A673 (cell line): ENCODE results near the gene CARD9. TPM values are rescaled to one million over a fixed set of nuclear protein-coding genes. Genes with fewer than 3 reads are reported as not detected.

Source experiments
- BruUV-seq: library from RNA; stranded (reverse); fragments of 400-500 nt; replicated peaks from 2 replicates; lab custom pipeline; 2021; lab: Mats Ljungman, UMichigan
- CTCF ChIA-PET: fragments of 300-600 bp; sonication (Branson Sonifier 250); formaldehyde crosslinking; loops from one replicate; lab custom pipeline; 2022; ENCODE audit warnings: antibody characterized with exemption; lab: Charles Lee
- POLR2A ChIA-PET: fragments of 300-600 bp; sonication (Branson Sonifier 250); formaldehyde crosslinking; loops from one replicate; lab custom pipeline; 2022; ENCODE audit warnings: antibody characterized with exemption; ENCODE audit not compliant: low non-redundant PET; lab: Charles Lee
- DNase-seq: peaks from one replicate; pipeline ENCODE4 v3.0.0-alpha.2; 2015; ENCODE audit warnings: low spot score
- H3K27ac ChIP-seq: fragments of 200-600 bp; sonication (generic); 2 replicates; pipeline ENCODE4 v1.5.1; 2016; ENCODE audit warnings: mixed run types, low read depth, mild to moderate bottlenecking, mixed read lengths, antibody characterized with exemption, low read length; ENCODE audit not compliant: poor library complexity, severe bottlenecking
- H3K27me3 ChIP-seq: fragments of 200-600 bp; sonication (generic); replicated peaks from 2 replicates; pipeline ENCODE4 v1.6.1; 2017; ENCODE audit warnings: mixed run types, low read depth, mild to moderate bottlenecking, mixed read lengths, antibody characterized with exemption, low read length; ENCODE audit not compliant: insufficient read depth, poor library complexity
- H3K36me3 ChIP-seq: fragments of 200-600 bp; sonication (generic); 2 replicates; pipeline ENCODE4 v1.6.1; 2016; ENCODE audit warnings: mixed run types, mild to moderate bottlenecking, mixed read lengths, antibody characterized with exemption, low read length; ENCODE audit not compliant: insufficient read depth, poor library complexity, severe bottlenecking
- H3K4me1 ChIP-seq: fragments of 200-600 bp; sonication (generic); 2 replicates; pipeline ENCODE4 v1.6.1; 2017; ENCODE audit warnings: mixed run types, mild to moderate bottlenecking, mixed read lengths, antibody characterized with exemption, low read length; ENCODE audit not compliant: insufficient read depth, poor library complexity, severe bottlenecking
- H3K4me3 ChIP-seq: fragments of 200-600 bp; sonication (generic); 2 replicates; pipeline ENCODE4 v1.5.1; 2016; ENCODE audit warnings: low read depth, mixed run types, mild to moderate bottlenecking, mixed read lengths, low read length; ENCODE audit not compliant: poor library complexity, severe bottlenecking
- H3K9me3 ChIP-seq: fragments of 200-600 bp; sonication (generic); 2 replicates; pipeline ENCODE4 v1.6.1; 2016; ENCODE audit warnings: mixed run types, low read depth, mild to moderate bottlenecking, mixed read lengths, antibody characterized with exemption, low read length; ENCODE audit not compliant: poor library complexity, severe bottlenecking
- CTCF ChIP-seq: fragments of 300-800, 200-600 bp; sonication (generic); conservative IDR thresholded peaks from 2 replicates; pipeline ENCODE4 v1.5.1; 2017; ENCODE audit warnings: low read depth, mild to moderate bottlenecking, antibody characterized with exemption, low read length, moderate library complexity, mixed read lengths
- EZH2 ChIP-seq: fragments of 200-600 bp; sonication (generic); IDR thresholded peaks from 2 replicates; pipeline ENCODE4 v1.6.1; 2017; ENCODE audit warnings: borderline replicate concordance, low read depth, mild to moderate bottlenecking, mixed read lengths, antibody characterized with exemption, low read length; ENCODE audit not compliant: poor library complexity, severe bottlenecking
- intact Hi-C: fragments of 100-400 bp; cut with micrococcal nuclease; formaldehyde crosslinking; loops from one replicate; pipeline ENCODE4 v1.10.0; 2022; ENCODE audit not compliant: unreplicated experiment
- total RNA-seq: library from RNA; stranded (reverse); gene quantifications from 2 replicates; pipeline ENCODE4 v1.2.3, GENCODE V29; 2021

Gene CARD9
- total RNA-seq, 1 experiment from 2014 or later: 5.4 TPM

GRCh38 chr9:136372006-136372405 lies 1.5 kb downstream of the CARD9 start:
- no peaks in the 10 kb centered on the region for H3K9me3 ChIP-seq
- ChIA-PET CTCF (no interaction called here), POLR2A (interaction anchor here (0.7 kb wide), 1 partner anchor 24 kb away, joined by 3 read pairs; no protein-coding TSS in a partner anchor)
- no peaks in the 10 kb centered on the region for H3K4me1 ChIP-seq
- H3K27me3 ChIP-seq: no peaks in the 10 kb centered on the region
- H3K36me3 ChIP-seq: no peaks in the 10 kb centered on the region
- TF ChIP-seq CTCF (no peak), EZH2 (no peak)
- DNase-seq: no peak
- H3K27ac ChIP-seq: no peak overlapping the region
- intact Hi-C loops: no loop called here
- H3K4me3 ChIP-seq: no peak overlapping the region
- no TSS peak for BruUV-seq

- no peaks in the 10 kb centered on the region for H3K36me3 ChIP-seq
- TF ChIP-seq EZH2 (no peak), CTCF (no peak)
- H3K27ac ChIP-seq: no peak overlapping the region
- H3K4me1 ChIP-seq: no peaks in the 10 kb centered on the region
- no peak overlapping the region for H3K4me3 ChIP-seq
- H3K9me3 ChIP-seq: no peaks in the 10 kb centered on the region
- H3K27me3 ChIP-seq: no peaks in the 10 kb centered on the region
- POLR2A ChIA-PET: no interaction called here
- BruUV-seq: no TSS peak
- no peak for DNase-seq
- intact Hi-C loops: no loop called here
- CTCF ChIA-PET: no interaction called here
Measured at GRCh38 chr9:136371533-136371880, 2.0 kb downstream of the CARD9 start.

GRCh38 chr9:136370687-136371532 lies 2.6 kb downstream of the CARD9 start:
- H3K4me1 ChIP-seq: no peaks in the 10 kb centered on the region
- no peaks in the 10 kb centered on the region for H3K9me3 ChIP-seq
- no TSS peak for BruUV-seq
- no peak overlapping the region for H3K27ac ChIP-seq
- intact Hi-C loops: no loop called here
- H3K36me3 ChIP-seq: no peaks in the 10 kb centered on the region
- CTCF ChIA-PET: no interaction called here
- no peaks in the 10 kb centered on the region for H3K27me3 ChIP-seq
- POLR2A ChIA-PET: interaction anchor here (0.6 kb wide), 1 partner anchor 80 kb away, joined by 3 read pairs; no protein-coding TSS in a partner anchor
- DNase-seq: no peak
- no peak overlapping the region for H3K4me3 ChIP-seq
- no peak for TF ChIP-seq EZH2
- no peak for TF ChIP-seq CTCF
